GM18951 (cell line): ENCODE measurements around the gene HLA-C.
"Not testable (repeated sequence)": the region's sequence is repeated elsewhere in the genome, so short reads cannot be mapped to it uniquely, and the experiment has no call there.

Experiments
- POLR2A ChIP-seq: IDR thresholded peaks from 4 replicates; pipeline ENCODE4 v1.6.1; 2011; ENCODE audit warnings: mild to moderate bottlenecking; ENCODE audit not compliant: insufficient read length, insufficient read depth; ENCODE audit errors: extremely low read depth
- in situ Hi-C: fragments of 300-500 bp; cut with MboI; formaldehyde crosslinking; loops from one replicate; pipeline ENCODE4 v1.12.0; 2022; ENCODE audit warnings: low sequenced_read_pairs, mixed read lengths, inconsistent platforms; ENCODE audit not compliant: unreplicated experiment

HLA-C gene

DNA sequence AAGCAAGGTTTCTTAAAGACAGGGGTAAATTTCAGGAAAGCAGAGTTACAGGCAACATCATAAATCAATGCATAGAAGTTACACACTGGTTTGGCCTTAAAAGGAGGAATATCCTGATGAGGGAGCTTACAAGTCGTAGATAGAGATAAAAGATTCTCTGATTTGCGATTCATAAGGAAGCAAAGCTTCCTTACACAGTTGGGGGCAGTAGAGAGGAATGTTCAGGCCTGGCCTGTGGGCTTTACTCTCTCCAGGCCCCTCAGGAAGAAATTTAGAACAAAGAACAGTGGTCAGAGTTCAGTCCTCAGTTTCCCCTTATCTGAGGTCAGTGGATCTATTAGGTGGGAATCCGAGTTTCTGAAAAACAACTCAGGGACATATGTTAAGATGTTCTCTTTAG, 19.3 kb downstream of the HLA-C start:
- in situ Hi-C loops, result no loop called here
- TF ChIP-seq POLR2A, result no peak

- no peak for TF ChIP-seq POLR2A
- in situ Hi-C loops, result no loop called here
These were observed 20.6 kb downstream of the HLA-C start for GRCh38 chr6:31251261-31251660.

GRCh38 chr6:31249184-31249583, 22.7 kb downstream of the HLA-C start:
- in situ Hi-C loops, result no loop called here

DNA sequence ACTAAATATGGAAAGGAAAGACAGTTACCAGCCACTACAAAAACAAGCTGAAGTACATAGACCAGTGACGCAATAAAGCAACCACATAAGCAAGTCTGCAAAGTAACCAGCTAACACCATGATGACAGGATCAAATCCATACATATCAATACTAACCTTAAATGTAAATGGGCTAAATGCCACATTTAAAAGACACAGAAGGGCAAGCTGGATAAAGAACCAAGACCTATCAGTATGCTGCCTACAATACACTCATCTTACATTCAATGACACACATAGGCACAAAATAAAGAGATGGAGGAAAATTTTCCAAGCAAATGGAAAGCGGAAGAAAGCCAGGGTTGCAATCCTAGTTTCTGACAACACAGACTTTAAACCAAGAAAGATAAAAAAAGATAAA, 24.1 kb downstream of the HLA-C start:
- in situ Hi-C loops, result no loop called here
- no peak for TF ChIP-seq POLR2A

More at GRCh38 chr6:31249184-31249583, 22.7 kb downstream of the HLA-C start:
- no peak for TF ChIP-seq POLR2A

GRCh38 chr6:31246051-31246521, 25.8 kb downstream of the HLA-C start:
- in situ Hi-C loops, result no loop called here

GRCh38 chr6:31243508-31243907, 28.4 kb downstream of the HLA-C start:
- no peak for TF ChIP-seq POLR2A
- in situ Hi-C loops, result no loop called here

More at GRCh38 chr6:31246051-31246521, 25.8 kb downstream of the HLA-C start:
- no peak for TF ChIP-seq POLR2A

DNA sequence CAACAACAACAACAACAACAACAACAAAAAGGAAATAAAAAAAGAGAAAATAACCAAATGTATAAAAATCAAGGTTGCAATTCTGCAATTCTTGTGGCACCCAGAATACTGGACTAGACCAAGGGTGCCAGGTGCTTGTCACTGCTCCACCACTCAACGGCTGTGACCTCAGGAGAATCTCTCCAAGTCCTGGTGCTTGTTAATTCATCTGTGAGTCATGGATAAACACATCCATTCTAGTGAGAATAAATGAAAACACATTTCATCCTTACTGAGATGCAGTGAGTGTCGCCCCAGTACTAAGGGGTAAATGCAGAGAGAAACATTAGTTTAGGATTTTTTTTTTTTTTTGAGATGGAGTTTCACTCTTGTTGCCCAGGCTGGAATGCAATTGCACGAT, 32.0 kb downstream of the HLA-C start:
- in situ Hi-C loops, result no loop called here
- TF ChIP-seq POLR2A, result no peak

- in situ Hi-C loops, result not testable (repeated sequence)
These were observed 37.8 kb downstream of the HLA-C start for GRCh38 chr6:31234101-31234500.

- no peak for TF ChIP-seq POLR2A
- in situ Hi-C loops, result no loop called here
These were observed 43.4 kb downstream of the HLA-C start for GRCh38 chr6:31228476-31228875.

GRCh38 chr6:31227143-31227542, 44.7 kb downstream of the HLA-C start:
- in situ Hi-C loops, result no loop called here
- no peak for TF ChIP-seq POLR2A

DNA sequence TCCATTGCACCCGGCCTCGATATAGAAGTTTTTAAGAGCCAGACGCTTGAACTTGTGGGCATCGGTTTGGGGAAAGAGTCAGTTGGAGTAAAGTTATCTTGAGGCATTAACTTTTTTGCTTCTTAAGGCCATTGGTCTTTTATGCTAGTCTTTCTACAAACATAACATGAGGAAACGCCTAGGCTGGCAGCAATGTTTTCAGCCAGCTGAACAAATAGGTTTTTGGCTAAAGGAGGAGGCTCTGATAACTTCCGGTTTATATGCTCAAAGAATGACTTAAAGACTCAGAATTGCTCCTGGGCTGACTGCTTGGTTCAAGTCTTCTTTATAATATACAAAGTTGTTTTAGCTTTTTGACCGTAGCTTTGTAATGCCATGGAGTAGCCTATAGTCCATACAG, 46.2 kb downstream of the HLA-C start:
- no peak for TF ChIP-seq POLR2A
- in situ Hi-C loops, result no loop called here

GRCh38 chr6:31222496-31222895, 49.4 kb downstream of the HLA-C start:
- no peak for TF ChIP-seq POLR2A
- in situ Hi-C loops, result no loop called here
